HepG2 (cell line): ENCODE results near the gene SSR2. TPM values are rescaled to one million over a fixed set of nuclear protein-coding genes. Genes with fewer than 3 reads are reported as not detected.

ENCODE experiments used
- CBX5 ChIP-seq: sonication (generic); formaldehyde crosslinking; IDR thresholded peaks from 2 replicates; pipeline ENCODE4 v1.4.0; 2020; ENCODE audit warnings: missing genetic modification reagents, borderline replicate concordance
- DMAP1 ChIP-seq: IDR thresholded peaks from 2 replicates; pipeline ENCODE4 v1.6.1; 2016
- DNMT3B ChIP-seq: conservative IDR thresholded peaks from 2 replicates; pipeline ENCODE4 v1.6.1; 2016; ENCODE audit warnings: missing biosample characterization, control low read depth
- ELF4 ChIP-seq: sonication (generic); formaldehyde crosslinking; IDR thresholded peaks from 2 replicates; pipeline ENCODE4 v1.5.0; 2020; ENCODE audit warnings: missing genetic modification reagents, mild to moderate bottlenecking, moderate library complexity, borderline replicate concordance
- FOSL2 ChIP-seq: sonication (generic); formaldehyde crosslinking; IDR thresholded peaks from 2 replicates; pipeline ENCODE4 v1.4.0; 2020; ENCODE audit warnings: missing genetic modification reagents
- GABPB1 ChIP-seq: IDR thresholded peaks from 2 replicates; pipeline ENCODE4 v1.6.1; 2016; ENCODE audit warnings: mild to moderate bottlenecking, missing genetic modification reagents, moderate library complexity, missing compliant biosample characterization
- HOXA9 ChIP-seq: sonication (generic); formaldehyde crosslinking; IDR thresholded peaks from 2 replicates; pipeline ENCODE4 v1.8.1; 2022; ENCODE audit warnings: missing genetic modification reagents, mild to moderate bottlenecking, moderate library complexity, borderline replicate concordance
- NFE2 ChIP-seq: sonication (generic); formaldehyde crosslinking; IDR thresholded peaks from 2 replicates; pipeline ENCODE4 v1.4.0; 2020; ENCODE audit warnings: missing genetic modification reagents
- SALL1 ChIP-seq: sonication (generic); formaldehyde crosslinking; IDR thresholded peaks from 2 replicates; pipeline ENCODE4 v1.8.0; 2022; ENCODE audit warnings: mild to moderate bottlenecking, missing genetic modification reagents
- ZNF101 ChIP-seq: sonication (generic); formaldehyde crosslinking; IDR thresholded peaks from 2 replicates; pipeline ENCODE4 v1.4.0; 2020; ENCODE audit warnings: mild to moderate bottlenecking, low read depth, missing genetic modification reagents, borderline replicate concordance
- ZNF256 ChIP-seq: sonication (generic); formaldehyde crosslinking; conservative IDR thresholded peaks from 2 replicates; pipeline ENCODE4 v1.4.0; 2020; ENCODE audit warnings: missing genetic modification reagents
- ZNF264 ChIP-seq: sonication (generic); formaldehyde crosslinking; IDR thresholded peaks from 2 replicates; pipeline ENCODE4 v1.4.0; 2020; ENCODE audit warnings: missing genetic modification reagents
- ZNF274 ChIP-seq: sonication (generic); formaldehyde crosslinking; IDR thresholded peaks from 2 replicates; pipeline ENCODE4 v1.5.1; 2020; ENCODE audit warnings: mild to moderate bottlenecking, missing genetic modification reagents
- ZNF605 ChIP-seq: sonication (generic); formaldehyde crosslinking; IDR thresholded peaks from 2 replicates; pipeline ENCODE4 v1.8.0; 2022; ENCODE audit warnings: mild to moderate bottlenecking, missing genetic modification reagents
- ZNF607 ChIP-seq: sonication (generic); formaldehyde crosslinking; IDR thresholded peaks from 2 replicates; pipeline ENCODE4 v1.5.1; 2020; ENCODE audit warnings: missing genetic modification reagents, mild to moderate bottlenecking, borderline replicate concordance
- ZNF761 ChIP-seq: sonication (generic); formaldehyde crosslinking; conservative IDR thresholded peaks from 2 replicates; pipeline ENCODE4 v1.4.0; 2020; ENCODE audit warnings: mild to moderate bottlenecking, missing genetic modification reagents
- ZNF768 ChIP-seq: sonication (generic); formaldehyde crosslinking; IDR thresholded peaks from 2 replicates; pipeline ENCODE4 v1.4.0; 2020; ENCODE audit warnings: missing genetic modification reagents
- polyA plus RNA-seq, 8 experiments: library from polyadenylated mRNA; depleted of rRNA in 3 of 8; stranded (reverse) in 7 of 8; unstranded in 1 of 8; fragments of >200 nt; fragmentation: Illumina TruSeq in 4 of 8; extraction: Trizol in 4 of 8; gene quantifications; 2 replicates each; pipeline versions ENCODE4 v1.2.1 to v1.2.3, GENCODE V29; 2011 to 2016; ENCODE audit warnings: low read depth in 4 of 8, missing spikeins in 1 of 8, mixed read lengths in 1 of 8; ENCODE audit not compliant: insufficient read depth in 1 of 8
- total RNA-seq, 5 experiments: library from RNA; depleted of rRNA; stranded (reverse); fragments of >200 nt; fragmentation: Illumina TruSeq; extraction: Trizol; gene quantifications; 2 replicates each; pipeline ENCODE4 v1.2.3, GENCODE V29; 2016; ENCODE audit warnings: low read depth in 1 of 5
- TF ChIP-seq, protein P1 (sequence below): sonication (generic); formaldehyde crosslinking; IDR thresholded peaks from 2 replicates; pipeline ENCODE4 v1.5.0; 2020; ENCODE audit warnings: missing genetic modification reagents
- TF ChIP-seq, protein P2 (sequence below), 2 experiments: sonication (generic) in 1 of 2; formaldehyde crosslinking in 1 of 2; IDR thresholded peaks; 2 replicates each; pipeline versions ENCODE4 v1.4.0 to v1.6.1; 2018 to 2020; ENCODE audit warnings: missing genetic modification reagents in 2 of 2, borderline replicate concordance in 1 of 2, low read depth in 1 of 2, mild to moderate bottlenecking in 1 of 2, missing biosample characterization in 1 of 2
- TF ChIP-seq, protein P3 (sequence below): sonication (generic); formaldehyde crosslinking; IDR thresholded peaks from 2 replicates; pipeline ENCODE4 v1.5.1; 2020; ENCODE audit warnings: mild to moderate bottlenecking, missing genetic modification reagents, moderate library complexity
- TF ChIP-seq, protein P4 (sequence below): sonication (generic); formaldehyde crosslinking; IDR thresholded peaks from 2 replicates; pipeline ENCODE4 v1.4.0; 2020; ENCODE audit warnings: mild to moderate bottlenecking, missing genetic modification reagents

SSR2 gene
- total and polyA plus RNA-seq, 2 of the 13 experiments (the other 11 are each of a cell fraction or from before 2014, with no cell fraction given), result 284 to 461 TPM

DNA sequence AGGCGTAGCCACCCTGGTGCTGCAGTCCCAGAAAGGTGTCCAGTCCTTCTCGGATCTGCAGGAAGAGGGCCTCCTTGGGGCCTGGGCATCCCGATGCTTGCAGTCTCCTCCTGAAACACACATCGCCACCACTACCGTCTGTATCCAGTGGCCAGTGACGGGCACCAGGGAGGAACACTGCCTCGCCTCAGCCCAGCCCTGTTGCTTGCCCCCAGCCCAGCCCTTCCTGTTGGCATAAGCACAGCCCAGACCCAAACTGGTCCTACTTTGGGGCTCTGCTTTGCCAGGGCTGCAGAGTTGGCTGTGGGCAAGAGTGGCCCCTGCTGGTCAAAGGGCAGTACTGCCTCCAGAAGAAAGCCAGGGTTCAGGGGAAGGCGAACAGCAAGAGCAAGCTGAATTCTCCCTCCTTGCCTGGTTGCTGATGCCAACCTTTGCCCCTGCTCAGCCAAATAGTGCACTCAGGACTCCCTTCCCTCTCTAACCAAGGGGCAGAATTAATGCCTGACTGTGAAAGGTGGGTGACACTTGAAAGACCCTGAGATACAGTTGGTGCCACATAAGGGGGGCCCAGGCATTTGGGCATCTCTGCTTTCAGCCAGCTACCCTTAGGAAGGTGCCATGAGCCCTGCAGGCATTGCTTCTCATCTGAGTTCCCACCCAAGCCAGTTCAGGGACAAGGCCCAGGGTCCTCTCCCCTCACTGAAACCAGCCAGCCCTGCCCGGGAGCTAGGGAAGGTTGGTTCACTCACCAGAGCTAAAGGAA lies 31.3 kb downstream of the SSR2 start (continued):
- TF ChIP-seq, protein P1, sequence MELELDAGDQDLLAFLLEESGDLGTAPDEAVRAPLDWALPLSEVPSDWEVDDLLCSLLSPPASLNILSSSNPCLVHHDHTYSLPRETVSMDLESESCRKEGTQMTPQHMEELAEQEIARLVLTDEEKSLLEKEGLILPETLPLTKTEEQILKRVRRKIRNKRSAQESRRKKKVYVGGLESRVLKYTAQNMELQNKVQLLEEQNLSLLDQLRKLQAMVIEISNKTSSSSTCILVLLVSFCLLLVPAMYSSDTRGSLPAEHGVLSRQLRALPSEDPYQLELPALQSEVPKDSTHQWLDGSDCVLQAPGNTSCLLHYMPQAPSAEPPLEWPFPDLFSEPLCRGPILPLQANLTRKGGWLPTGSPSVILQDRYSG (CRISPR knock-in tag), result no peak
- TF ChIP-seq, protein P2, sequence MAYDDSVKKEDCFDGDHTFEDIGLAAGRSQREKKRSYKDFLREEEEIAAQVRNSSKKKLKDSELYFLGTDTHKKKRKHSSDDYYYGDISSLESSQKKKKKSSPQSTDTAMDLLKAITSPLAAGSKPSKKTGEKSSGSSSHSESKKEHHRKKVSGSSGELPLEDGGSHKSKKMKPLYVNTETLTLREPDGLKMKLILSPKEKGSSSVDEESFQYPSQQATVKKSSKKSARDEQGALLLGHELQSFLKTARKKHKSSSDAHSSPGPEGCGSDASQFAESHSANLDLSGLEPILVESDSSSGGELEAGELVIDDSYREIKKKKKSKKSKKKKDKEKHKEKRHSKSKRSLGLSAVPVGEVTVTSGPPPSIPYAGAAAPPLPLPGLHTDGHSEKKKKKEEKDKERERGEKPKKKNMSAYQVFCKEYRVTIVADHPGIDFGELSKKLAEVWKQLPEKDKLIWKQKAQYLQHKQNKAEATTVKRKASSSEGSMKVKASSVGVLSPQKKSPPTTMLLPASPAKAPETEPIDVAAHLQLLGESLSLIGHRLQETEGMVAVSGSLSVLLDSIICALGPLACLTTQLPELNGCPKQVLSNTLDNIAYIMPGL (CRISPR knock-in tag; IDR thresholded peaks at IDR 0.05; ENCODE audit: borderline replicate concordance in 1 of 2, low read depth in 1 of 2), result peak; percentile 46 to 69; a peak in 2 of 4 replicates
- TF ChIP-seq ZNF761 (no peak), ZNF274 (CRISPR knock-in tag) (no peak), ELF4 (CRISPR knock-in tag) (no peak), DMAP1 (CRISPR knock-in tag) (no peak), ZNF256 (no peak), ZNF101 (CRISPR knock-in tag) (no peak), GABPB1 (peak; percentile 18; the same call in 1 of the 2 replicates), HOXA9 (CRISPR knock-in tag) (no peak), ZNF768 (CRISPR knock-in tag) (no peak; the same call in 1 of the 2 replicates), SALL1 (CRISPR knock-in tag) (peak; percentile 60; the same call in 1 of the 2 replicates), ZNF605 (CRISPR knock-in tag) (no peak), ZNF607 (CRISPR knock-in tag) (0 out of 2 replicates have a peak, but pooled peaks have one; percentile 14), DNMT3B (CRISPR knock-in tag) (0 out of 2 replicates have a peak, but pooled peaks have one; percentile 46), ZNF264 (CRISPR knock-in tag) (no peak), CBX5 (peak; percentile 15; the same call in 1 of the 2 replicates), FOSL2 (CRISPR knock-in tag) (peak; percentile 12; the same call in 1 of the 2 replicates), NFE2 (CRISPR knock-in tag) (no peak)
- TF ChIP-seq, protein P3, sequence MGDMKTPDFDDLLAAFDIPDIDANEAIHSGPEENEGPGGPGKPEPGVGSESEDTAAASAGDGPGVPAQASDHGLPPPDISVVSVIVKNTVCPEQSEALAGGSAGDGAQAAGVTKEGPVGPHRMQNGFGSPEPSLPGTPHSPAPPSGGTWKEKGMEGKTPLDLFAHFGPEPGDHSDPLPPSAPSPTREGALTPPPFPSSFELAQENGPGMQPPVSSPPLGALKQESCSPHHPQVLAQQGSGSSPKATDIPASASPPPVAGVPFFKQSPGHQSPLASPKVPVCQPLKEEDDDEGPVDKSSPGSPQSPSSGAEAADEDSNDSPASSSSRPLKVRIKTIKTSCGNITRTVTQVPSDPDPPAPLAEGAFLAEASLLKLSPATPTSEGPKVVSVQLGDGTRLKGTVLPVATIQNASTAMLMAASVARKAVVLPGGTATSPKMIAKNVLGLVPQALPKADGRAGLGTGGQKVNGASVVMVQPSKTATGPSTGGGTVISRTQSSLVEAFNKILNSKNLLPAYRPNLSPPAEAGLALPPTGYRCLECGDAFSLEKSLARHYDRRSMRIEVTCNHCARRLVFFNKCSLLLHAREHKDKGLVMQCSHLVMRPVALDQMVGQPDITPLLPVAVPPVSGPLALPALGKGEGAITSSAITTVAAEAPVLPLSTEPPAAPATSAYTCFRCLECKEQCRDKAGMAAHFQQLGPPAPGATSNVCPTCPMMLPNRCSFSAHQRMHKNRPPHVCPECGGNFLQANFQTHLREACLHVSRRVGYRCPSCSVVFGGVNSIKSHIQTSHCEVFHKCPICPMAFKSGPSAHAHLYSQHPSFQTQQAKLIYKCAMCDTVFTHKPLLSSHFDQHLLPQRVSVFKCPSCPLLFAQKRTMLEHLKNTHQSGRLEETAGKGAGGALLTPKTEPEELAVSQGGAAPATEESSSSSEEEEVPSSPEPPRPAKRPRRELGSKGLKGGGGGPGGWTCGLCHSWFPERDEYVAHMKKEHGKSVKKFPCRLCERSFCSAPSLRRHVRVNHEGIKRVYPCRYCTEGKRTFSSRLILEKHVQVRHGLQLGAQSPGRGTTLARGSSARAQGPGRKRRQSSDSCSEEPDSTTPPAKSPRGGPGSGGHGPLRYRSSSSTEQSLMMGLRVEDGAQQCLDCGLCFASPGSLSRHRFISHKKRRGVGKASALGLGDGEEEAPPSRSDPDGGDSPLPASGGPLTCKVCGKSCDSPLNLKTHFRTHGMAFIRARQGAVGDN, result peak; percentile 78
- TF ChIP-seq, protein P4, sequence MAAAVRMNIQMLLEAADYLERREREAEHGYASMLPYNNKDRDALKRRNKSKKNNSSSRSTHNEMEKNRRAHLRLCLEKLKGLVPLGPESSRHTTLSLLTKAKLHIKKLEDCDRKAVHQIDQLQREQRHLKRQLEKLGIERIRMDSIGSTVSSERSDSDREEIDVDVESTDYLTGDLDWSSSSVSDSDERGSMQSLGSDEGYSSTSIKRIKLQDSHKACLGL (CRISPR knock-in tag), result no peak
